HCT116 (cell line): ENCODE measurements around the gene HPN.

Experiments
- CTCF ChIP-seq, 3 experiments: fragments of 200-600 bp in 1 of 3; sonication (generic) in 1 of 3; IDR thresholded peaks in 2 of 3; conservative IDR thresholded peaks in 1 of 3; 2 replicates each; pipeline ENCODE4 v1.5.1; 2012 to 2017; ENCODE audit warnings: low read depth in 2 of 3, low read length in 2 of 3, antibody characterized with exemption in 1 of 3, borderline replicate concordance in 1 of 3, control low read depth in 1 of 3, mild to moderate bottlenecking in 1 of 3, mixed read lengths in 1 of 3, mixed run types in 1 of 3, moderate library complexity in 1 of 3; ENCODE audit not compliant: insufficient read depth in 1 of 3
- POLR2A ChIP-seq: IDR thresholded peaks from 2 replicates; pipeline ENCODE4 v1.7.0; 2011; ENCODE audit warnings: borderline replicate concordance; ENCODE audit not compliant: insufficient read depth, insufficient read length; ENCODE audit errors: extremely low read depth
- POLR2AphosphoS5 ChIP-seq: IDR thresholded peaks from 2 replicates; pipeline ENCODE4 v1.6.1; 2011; ENCODE audit warnings: mild to moderate bottlenecking, low read depth, low read length, moderate library complexity
- RAD21 ChIP-seq: IDR thresholded peaks from 2 replicates; pipeline ENCODE4 v1.6.1; 2012; ENCODE audit warnings: low read depth, mild to moderate bottlenecking
- ZFX ChIP-seq: fragments of 450-650 bp; IDR thresholded peaks from 2 replicates; pipeline ENCODE4 v1.6.1; 2017

- TF ChIP-seq POLR2A: no peak
- TF ChIP-seq POLR2AphosphoS5: no peak
- no peak for TF ChIP-seq CTCF (IDR thresholded peaks at IDR 0.05 in 2 of 3, conservative IDR thresholded peaks at IDR 0.05 in 1 of 3; ENCODE audit: borderline replicate concordance in 1 of 3, insufficient read depth in 1 of 3, low read depth in 2 of 3, low read length in 2 of 3)
- no peak for TF ChIP-seq ZFX
- no peak for TF ChIP-seq RAD21
Observed at GRCh38 chr19:35048911-35049411, 7.4 kb downstream of the HPN start.
